Gastrocnemius medialis (tissue), 4 donors: ENCODE data around the gene SLC2A5. TPM values are rescaled to one million over a fixed set of nuclear protein-coding genes. Genes with fewer than 3 reads are reported as not detected.

Experiments
- ATAC-seq, 2 donors: fragments of 150-250 bp; one replicate each; pipeline ENCODE4 v1.9.1; 2016
- DNase-seq, 2 donors: peaks; one replicate each; pipeline ENCODE4 v3.0.0-alpha.2; 2019
- H3K27ac ChIP-seq, 4 donors: fragments of 200-600 bp; sonication (generic); 1 replicate in 1 of 4; 2 replicates in 3 of 4; pipeline ENCODE4 v1.5.1; 2016 to 2018; ENCODE audit warnings: mild to moderate bottlenecking in 2 of 4, moderate library complexity in 1 of 4
- H3K27me3 ChIP-seq, 3 donors: fragments of 200-600 bp; sonication (generic) in 2 of 3; 1 replicate in 1 of 3; 2 replicates in 2 of 3; pipeline versions ENCODE4 v1.5.1 to v1.6.0; 2016 to 2019; ENCODE audit warnings: mild to moderate bottlenecking in 1 of 3, moderate library complexity in 1 of 3
- H3K36me3 ChIP-seq, 2 donors: fragments of 200-600 bp; sonication (generic) in 1 of 2; one replicate each; pipeline ENCODE4 v1.5.1; 2017 to 2018
- H3K4me1 ChIP-seq, 2 donors: fragments of 200-600 bp; sonication (generic) in 1 of 2; one replicate each; pipeline ENCODE4 v1.5.1; 2016 to 2017; ENCODE audit warnings: mild to moderate bottlenecking in 2 of 2
- H3K4me3 ChIP-seq, 4 donors: fragments of 200-600 bp; sonication (generic) in 3 of 4; 1 replicate in 1 of 4; 2 replicates in 3 of 4; pipeline ENCODE4 v1.5.1; 2016 to 2019; ENCODE audit warnings: mild to moderate bottlenecking in 2 of 4
- H3K9me3 ChIP-seq, 3 donors: fragments of 200-600 bp; sonication (generic) in 2 of 3; 1 replicate in 1 of 3; 2 replicates in 2 of 3; pipeline ENCODE4 v1.5.1; 2016 to 2019
- CTCF ChIP-seq, 5 experiments: fragments of 450-650 bp in 3 of 5; fragments of 200-600 bp in 2 of 5; sonication (generic) in 2 of 5; IDR thresholded peaks in 4 of 5; conservative IDR thresholded peaks in 1 of 5; 1 replicate in 4 of 5; 2 replicates in 1 of 5; pipeline ENCODE4 v1.5.1; 2016 to 2019; ENCODE audit warnings: antibody characterized with exemption in 5 of 5, mild to moderate bottlenecking in 3 of 5, moderate library complexity in 3 of 5
- POLR2A ChIP-seq, 2 donors: fragments of 450-650 bp; IDR thresholded peaks; one replicate each; pipeline ENCODE4 v1.6.1; 2017; ENCODE audit warnings: antibody characterized with exemption in 2 of 2, mild to moderate bottlenecking in 2 of 2, moderate library complexity in 2 of 2
- in situ Hi-C, 4 donors: fragments of 200-750 bp; cut with MboI; loops; one replicate each; pipeline versions ENCODE4 v1.15.0 to v1.8.0; 2017; ENCODE audit warnings: low sequenced_read_pairs in 4 of 4
- intact Hi-C: fragments of 100-400 bp; cut with DNase I; formaldehyde crosslinking; loops from one replicate; pipeline ENCODE4 v1.15.1; 2023; ENCODE audit warnings: low total_unique reads
- total RNA-seq, 4 donors: library from RNA; depleted of rRNA; stranded (reverse); fragments of >200 nt; gene quantifications; one replicate each; pipeline versions ENCODE4 v1.1.0 to v1.2.3, GENCODE V29; 2016

The SLC2A5 gene
- total RNA-seq, 4 donors from 2014 or later: 11.2 to 34.5 (median 22.8) TPM

- Histone ChIP-seq H3K27me3 (no peaks in the 10 kb centered on the region), H3K9me3 (no peaks in the 10 kb centered on the region), H3K27ac (no peak overlapping the region), H3K36me3 (no peaks in the 10 kb centered on the region), H3K4me1 (no peaks in the 10 kb centered on the region), H3K4me3 (no peak overlapping the region)
- TF ChIP-seq CTCF (IDR thresholded peaks at IDR 0.05 in 4 of 5, conservative IDR thresholded peaks at IDR 0.05 in 1 of 5) (no peak), POLR2A (IDR thresholded peaks at IDR 0.05) (no peak)
- DNase-seq (no peak), ATAC-seq (no peak)
- in situ Hi-C loops (no loop called here), intact Hi-C loops (no loop called here)
These were observed 16.6 kb upstream of the SLC2A5 start for GRCh38 chr1:9086045-9086444.

GRCh38 chr1:9085306-9085940 lies 16.0 kb upstream of the SLC2A5 start:
- H3K9me3 ChIP-seq: no peaks in the 10 kb centered on the region
- no peak overlapping the region for H3K4me3 ChIP-seq
- DNase-seq (no peak), ATAC-seq (no peak)
- H3K27me3 ChIP-seq: no peaks in the 10 kb centered on the region
- in situ Hi-C loops: no loop called here
- no peaks in the 10 kb centered on the region for H3K36me3 ChIP-seq
- intact Hi-C loops: no loop called here
- H3K4me1 ChIP-seq: peaks cover 0 to 2% of the 10 kb centered on the region in 2 donors
- TF ChIP-seq POLR2A (IDR thresholded peaks at IDR 0.05) (no peak), CTCF (IDR thresholded peaks at IDR 0.05 in 4 of 5, conservative IDR thresholded peaks at IDR 0.05 in 1 of 5) (no peak)
- H3K27ac ChIP-seq: no peak overlapping the region

GRCh38 chr1:9084906-9085305 lies 15.5 kb upstream of the SLC2A5 start:
- peaks cover 0 to 7% of the 10 kb centered on the region in 2 donors for H3K4me1 ChIP-seq
- in situ Hi-C loops (no loop called here), intact Hi-C loops (no loop called here)
- H3K9me3 ChIP-seq: no peaks in the 10 kb centered on the region
- TF ChIP-seq CTCF (IDR thresholded peaks at IDR 0.05 in 4 of 5, conservative IDR thresholded peaks at IDR 0.05 in 1 of 5) (no peak), POLR2A (IDR thresholded peaks at IDR 0.05) (no peak)
- no peaks in the 10 kb centered on the region for H3K36me3 ChIP-seq
- ATAC-seq (no peak), DNase-seq (no peak)
- H3K27me3 ChIP-seq: no peaks in the 10 kb centered on the region
- H3K4me3 ChIP-seq: no peak overlapping the region
- no peak overlapping the region for H3K27ac ChIP-seq

- no peaks in the 10 kb centered on the region for H3K9me3 ChIP-seq
- H3K36me3 ChIP-seq: no peaks in the 10 kb centered on the region
- H3K27ac ChIP-seq: no peak overlapping the region
- H3K4me1 ChIP-seq: peaks cover 6 to 12% of the 10 kb centered on the region in 2 donors
- DNase-seq: no peak
- no peaks in the 10 kb centered on the region for H3K27me3 ChIP-seq
- H3K4me3 ChIP-seq: no peak overlapping the region
- in situ Hi-C loops (no loop called here), intact Hi-C loops (no loop called here)
- no peak for ATAC-seq
- TF ChIP-seq POLR2A (IDR thresholded peaks at IDR 0.05) (no peak), CTCF (IDR thresholded peaks at IDR 0.05 in 4 of 5, conservative IDR thresholded peaks at IDR 0.05 in 1 of 5) (no peak)
These were observed 12.0 kb upstream of the SLC2A5 start for GRCh38 chr1:9081473-9081872.
